HepG2 (cell line): ENCODE results near the gene GGT1. TPM values are rescaled to one million over a fixed set of nuclear protein-coding genes. Genes with fewer than 3 reads are reported as not detected.

Experiments used
- ATRX ChIP-seq: sonication (generic); formaldehyde crosslinking; IDR thresholded peaks from 2 replicates; pipeline ENCODE4 v1.4.0; 2020; ENCODE audit warnings: missing genetic modification reagents, borderline replicate concordance
- FOXP1 ChIP-seq, 2 experiments: fragments of 450-650 bp in 1 of 2; IDR thresholded peaks; 2 replicates each; pipeline ENCODE4 v1.6.1; 2017 to 2018; ENCODE audit warnings: antibody characterized with exemption in 1 of 2
- KMT2B ChIP-seq: IDR thresholded peaks from 2 replicates; pipeline ENCODE4 v1.6.1; 2016; ENCODE audit warnings: missing genetic modification reagents, missing compliant biosample characterization
- NR3C1 ChIP-seq: sonication (generic); formaldehyde crosslinking; IDR thresholded peaks from 2 replicates; pipeline ENCODE4 v1.4.0; 2020; ENCODE audit warnings: missing genetic modification reagents
- SETDB1 ChIP-seq: sonication (generic); formaldehyde crosslinking; IDR thresholded peaks from 2 replicates; pipeline ENCODE4 v1.5.1; 2020; ENCODE audit warnings: missing genetic modification reagents, mild to moderate bottlenecking, borderline replicate concordance
- SMAD1 ChIP-seq: sonication (generic); formaldehyde crosslinking; IDR thresholded peaks from 2 replicates; pipeline ENCODE4 v1.4.0; 2020; ENCODE audit warnings: missing genetic modification reagents, low read depth, mild to moderate bottlenecking, borderline replicate concordance
- TFDP1 ChIP-seq: IDR thresholded peaks from 2 replicates; pipeline ENCODE4 v1.6.1; 2016; ENCODE audit warnings: missing compliant biosample characterization, missing genetic modification reagents, borderline replicate concordance
- XBP1 ChIP-seq: sonication (generic); formaldehyde crosslinking; IDR thresholded peaks from 2 replicates; pipeline ENCODE4 v1.5.0; 2020; ENCODE audit warnings: missing genetic modification reagents
- ZMYM2 ChIP-seq: sonication (generic); formaldehyde crosslinking; IDR thresholded peaks from 2 replicates; pipeline ENCODE4 v1.8.0; 2022; ENCODE audit warnings: mild to moderate bottlenecking, missing genetic modification reagents
- ZNF274 ChIP-seq: sonication (generic); formaldehyde crosslinking; IDR thresholded peaks from 2 replicates; pipeline ENCODE4 v1.5.1; 2020; ENCODE audit warnings: mild to moderate bottlenecking, missing genetic modification reagents
- ZNF280B ChIP-seq: sonication (generic); formaldehyde crosslinking; IDR thresholded peaks from 2 replicates; pipeline ENCODE4 v1.5.0; 2020; ENCODE audit warnings: missing genetic modification reagents, mild to moderate bottlenecking, borderline replicate concordance
- ZNF549 ChIP-seq: sonication (generic); formaldehyde crosslinking; IDR thresholded peaks from 2 replicates; pipeline ENCODE4 v1.5.0; 2020; ENCODE audit warnings: missing genetic modification reagents
- ZNF672 ChIP-seq: sonication (generic); formaldehyde crosslinking; IDR thresholded peaks from 2 replicates; pipeline ENCODE4 v1.8.1; 2022; ENCODE audit warnings: missing genetic modification reagents
- ZNF839 ChIP-seq: sonication (generic); formaldehyde crosslinking; IDR thresholded peaks from 2 replicates; pipeline ENCODE4 v1.4.0; 2020; ENCODE audit warnings: missing genetic modification reagents, mild to moderate bottlenecking, borderline replicate concordance
- ZUFSP ChIP-seq: sonication (generic); formaldehyde crosslinking; IDR thresholded peaks from 2 replicates; pipeline ENCODE4 v1.9.0; 2021; ENCODE audit warnings: missing genetic modification reagents, mild to moderate bottlenecking, borderline replicate concordance
- polyA plus RNA-seq, 8 experiments: library from polyadenylated mRNA; depleted of rRNA in 3 of 8; stranded (reverse) in 7 of 8; unstranded in 1 of 8; fragments of >200 nt; fragmentation: Illumina TruSeq in 4 of 8; extraction: Trizol in 4 of 8; gene quantifications; 2 replicates each; pipeline versions ENCODE4 v1.2.1 to v1.2.3, GENCODE V29; 2011 to 2016; ENCODE audit warnings: low read depth in 4 of 8, missing spikeins in 1 of 8, mixed read lengths in 1 of 8; ENCODE audit not compliant: insufficient read depth in 1 of 8
- total RNA-seq, 5 experiments: library from RNA; depleted of rRNA; stranded (reverse); fragments of >200 nt; fragmentation: Illumina TruSeq; extraction: Trizol; gene quantifications; 2 replicates each; pipeline ENCODE4 v1.2.3, GENCODE V29; 2016; ENCODE audit warnings: low read depth in 1 of 5
- TF ChIP-seq, protein P1 (sequence below): sonication (generic); formaldehyde crosslinking; IDR thresholded peaks from 2 replicates; pipeline ENCODE4 v1.5.0; 2020; ENCODE audit warnings: mild to moderate bottlenecking, missing genetic modification reagents
- TF ChIP-seq, protein P2 (sequence below): sonication (generic); formaldehyde crosslinking; IDR thresholded peaks from 2 replicates; pipeline ENCODE4 v1.4.0; 2020; ENCODE audit warnings: mild to moderate bottlenecking, missing genetic modification reagents, borderline replicate concordance
- TF ChIP-seq, protein P3 (sequence below): sonication (generic); formaldehyde crosslinking; IDR thresholded peaks from 2 replicates; pipeline ENCODE4 v1.8.0; 2022; ENCODE audit warnings: missing genetic modification reagents, mild to moderate bottlenecking, inconsistent platforms, borderline replicate concordance

GGT1 gene
- total and polyA plus RNA-seq, 2 of the 13 experiments (the other 11 are each of a cell fraction or from before 2014, with no cell fraction given): 29.9 to 103 TPM

DNA sequence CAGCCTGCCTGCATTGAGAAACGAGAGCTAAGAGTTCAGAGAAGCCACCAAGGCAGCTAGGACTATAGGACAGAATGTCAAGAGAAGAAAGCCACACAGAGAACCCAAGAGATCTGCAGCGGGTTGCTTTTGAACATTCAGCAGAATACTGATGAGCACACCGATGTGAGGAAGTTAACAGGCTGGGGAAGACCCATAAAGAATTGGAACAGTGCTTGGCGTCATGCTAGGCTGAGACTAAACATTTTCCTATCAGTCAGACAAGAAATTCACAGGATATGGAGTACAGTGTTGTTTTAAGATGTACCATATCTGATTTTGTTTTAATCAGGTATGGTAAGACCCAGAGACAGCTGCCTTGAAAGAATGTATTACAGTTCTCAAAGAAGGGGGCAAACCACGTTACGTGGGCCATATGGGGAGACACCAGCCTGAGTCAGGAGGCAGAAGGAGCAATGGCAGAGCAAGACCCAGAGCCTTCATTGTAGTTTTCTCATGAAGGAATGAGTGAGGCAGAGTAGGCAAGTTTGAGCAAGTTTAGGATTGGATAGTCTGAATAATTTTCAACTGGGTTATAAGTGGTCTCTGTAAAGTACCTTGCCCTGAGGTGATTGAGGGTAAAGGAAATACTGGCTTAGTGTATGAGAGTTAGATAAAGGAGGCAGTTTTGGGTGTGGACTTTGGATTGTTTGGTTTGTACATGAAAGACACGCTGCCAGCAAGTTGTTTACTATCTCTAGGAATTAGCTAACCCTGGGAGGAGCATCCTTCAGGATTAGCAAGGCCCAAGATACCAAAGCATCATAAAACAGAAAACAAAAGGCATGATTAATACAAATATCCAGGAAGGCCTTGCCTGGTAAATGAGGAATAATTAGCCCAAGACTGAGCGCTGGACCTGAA, 24.4 kb upstream of the GGT1 start (continued):
- TF ChIP-seq, protein P1, sequence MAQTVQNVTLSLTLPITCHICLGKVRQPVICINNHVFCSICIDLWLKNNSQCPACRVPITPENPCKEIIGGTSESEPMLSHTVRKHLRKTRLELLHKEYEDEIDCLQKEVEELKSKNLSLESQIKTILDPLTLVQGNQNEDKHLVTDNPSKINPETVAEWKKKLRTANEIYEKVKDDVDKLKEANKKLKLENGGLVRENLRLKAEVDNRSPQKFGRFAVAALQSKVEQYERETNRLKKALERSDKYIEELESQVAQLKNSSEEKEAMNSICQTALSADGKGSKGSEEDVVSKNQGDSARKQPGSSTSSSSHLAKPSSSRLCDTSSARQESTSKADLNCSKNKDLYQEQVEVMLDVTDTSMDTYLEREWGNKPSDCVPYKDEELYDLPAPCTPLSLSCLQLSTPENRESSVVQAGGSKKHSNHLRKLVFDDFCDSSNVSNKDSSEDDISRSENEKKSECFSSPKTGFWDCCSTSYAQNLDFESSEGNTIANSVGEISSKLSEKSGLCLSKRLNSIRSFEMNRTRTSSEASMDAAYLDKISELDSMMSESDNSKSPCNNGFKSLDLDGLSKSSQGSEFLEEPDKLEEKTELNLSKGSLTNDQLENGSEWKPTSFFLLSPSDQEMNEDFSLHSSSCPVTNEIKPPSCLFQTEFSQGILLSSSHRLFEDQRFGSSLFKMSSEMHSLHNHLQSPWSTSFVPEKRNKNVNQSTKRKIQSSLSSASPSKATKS (CRISPR knock-in tag): no peak
- TF ChIP-seq NR3C1 (CRISPR knock-in tag): no peak
- no peak for TF ChIP-seq ATRX (CRISPR knock-in tag)
- TF ChIP-seq XBP1 (CRISPR knock-in tag): no peak
- TF ChIP-seq, protein P2, sequence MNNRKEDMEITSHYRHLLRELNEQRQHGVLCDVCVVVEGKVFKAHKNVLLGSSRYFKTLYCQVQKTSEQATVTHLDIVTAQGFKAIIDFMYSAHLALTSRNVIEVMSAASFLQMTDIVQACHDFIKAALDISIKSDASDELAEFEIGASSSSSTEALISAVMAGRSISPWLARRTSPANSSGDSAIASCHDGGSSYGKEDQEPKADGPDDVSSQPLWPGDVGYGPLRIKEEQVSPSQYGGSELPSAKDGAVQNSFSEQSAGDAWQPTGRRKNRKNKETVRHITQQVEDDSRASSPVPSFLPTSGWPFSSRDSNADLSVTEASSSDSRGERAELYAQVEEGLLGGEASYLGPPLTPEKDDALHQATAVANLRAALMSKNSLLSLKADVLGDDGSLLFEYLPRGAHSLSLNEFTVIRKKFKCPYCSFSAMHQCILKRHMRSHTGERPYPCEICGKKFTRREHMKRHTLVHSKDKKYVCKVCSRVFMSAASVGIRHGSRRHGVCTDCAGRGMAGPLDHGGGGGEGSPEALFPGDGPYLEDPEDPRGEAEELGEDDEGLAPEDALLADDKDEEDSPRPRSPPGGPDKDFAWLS (CRISPR knock-in tag): no peak
- TF ChIP-seq, protein P3, sequence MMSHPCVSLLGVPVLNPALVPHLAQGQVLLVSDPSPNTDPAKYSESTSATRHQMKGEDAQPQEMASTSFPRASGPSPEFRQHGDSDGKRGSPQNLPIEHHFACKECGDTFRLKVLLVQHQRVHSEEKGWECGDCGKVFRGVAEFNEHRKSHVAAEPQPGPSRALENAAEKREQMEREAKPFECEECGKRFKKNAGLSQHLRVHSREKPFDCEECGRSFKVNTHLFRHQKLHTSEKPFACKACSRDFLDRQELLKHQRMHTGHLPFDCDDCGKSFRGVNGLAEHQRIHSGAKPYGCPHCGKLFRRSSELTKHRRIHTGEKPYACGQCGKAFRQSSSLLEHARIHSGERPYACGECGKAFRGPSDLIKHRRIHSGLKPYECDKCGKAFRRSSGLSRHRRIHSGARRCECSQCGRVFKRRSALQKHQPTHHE (CRISPR knock-in tag): no peak
- TF ChIP-seq TFDP1 (CRISPR knock-in tag): peak; percentile 16; the same call in 1 of the 2 replicates
- TF ChIP-seq ZNF280B: no peak
- no peak for TF ChIP-seq ZNF672
- TF ChIP-seq SETDB1: no peak
- no peak for TF ChIP-seq ZUFSP (CRISPR knock-in tag)
- no peak for TF ChIP-seq ZNF549 (CRISPR knock-in tag)
- 0 out of 2 replicates have a peak, but pooled peaks have one; percentile 20 for TF ChIP-seq KMT2B (CRISPR knock-in tag)
- peak; percentile 58; the same call in 1 of the 2 replicates for TF ChIP-seq ZMYM2 (CRISPR knock-in tag)
- TF ChIP-seq SMAD1 (CRISPR knock-in tag): no peak
- peak; percentile 80; the same call in 1 of the 2 replicates for TF ChIP-seq FOXP1 (IDR thresholded peaks at IDR 0.05)
- peak; percentile 97 for TF ChIP-seq FOXP1 (CRISPR knock-in tag; IDR thresholded peaks at IDR 0.05)
- no peak for TF ChIP-seq ZNF274 (CRISPR knock-in tag)
- TF ChIP-seq ZNF839 (CRISPR knock-in tag): no peak
